Sigmoid colon (tissue), 7 donors: ENCODE measurements around the gene RARRES2. TPM values are rescaled to one million over a fixed set of nuclear protein-coding genes. Genes with fewer than 3 reads are reported as not detected.
"Not testable (repeated sequence)": the region's sequence is repeated elsewhere in the genome, so short reads cannot be mapped to it uniquely, and the experiment has no call there.

ENCODE experiments used
- DNase-seq: peaks from one replicate; pipeline ENCODE4 v3.0.0-alpha.2; 2019
- H3K27ac ChIP-seq, 4 donors: fragments of 200-600 bp; sonication (generic); one replicate each; pipeline ENCODE4 v1.5.1; 2016 to 2019; ENCODE audit warnings: mild to moderate bottlenecking in 1 of 4
- H3K27me3 ChIP-seq, 3 donors: fragments of 200-600 bp; sonication (generic); one replicate each; pipeline ENCODE4 v1.5.1; 2019; ENCODE audit warnings: mild to moderate bottlenecking in 1 of 3
- H3K36me3 ChIP-seq, 4 donors: fragments of 200-600 bp; sonication (generic); one replicate each; pipeline ENCODE4 v1.5.1; 2016 to 2019
- H3K4me1 ChIP-seq, 4 donors: fragments of 200-600 bp; sonication (generic); one replicate each; pipeline ENCODE4 v1.5.1; 2017 to 2019
- H3K4me3 ChIP-seq, 4 donors: fragments of 200-600 bp; sonication (generic); one replicate each; pipeline ENCODE4 v1.5.1; 2017 to 2019; ENCODE audit warnings: mild to moderate bottlenecking in 2 of 4, moderate library complexity in 1 of 4
- H3K9me3 ChIP-seq, 4 donors: fragments of 200-600 bp in 3 of 4; sonication (generic) in 3 of 4; one replicate each; pipeline versions ENCODE4 v1.5.1 to v1.6.1; 2013 to 2019
- EP300 ChIP-seq, 4 donors: sonication (generic); formaldehyde crosslinking; IDR thresholded peaks; one replicate each; pipeline ENCODE4 v1.6.1; 2017; ENCODE audit warnings: antibody characterized with exemption in 4 of 4
- POLR2A ChIP-seq, 2 donors: fragments of 450-650 bp; IDR thresholded peaks; one replicate each; pipeline ENCODE4 v1.6.1; 2016; ENCODE audit warnings: antibody characterized with exemption in 2 of 2, mild to moderate bottlenecking in 2 of 2, moderate library complexity in 2 of 2
- POLR2AphosphoS5 ChIP-seq, 4 donors: sonication (generic); formaldehyde crosslinking; IDR thresholded peaks; one replicate each; pipeline ENCODE4 v1.6.1; 2017; ENCODE audit warnings: antibody characterized with exemption in 4 of 4
- WGBS, 2 donors: extraction: QIAGEN DNeasy Blood & Tissue Kit; methylation state at CpG; one replicate each; pipeline ENCODE4 v1.1.7; 2013; 5-methylcytosine and 5-hydroxymethylcytosine counted together
- intact Hi-C: fragments of 100-400 bp; cut with DNase I; formaldehyde crosslinking; loops from one replicate; pipeline ENCODE4 v1.15.1; 2023
- polyA plus RNA-seq, 3 donors: library from polyadenylated mRNA; stranded (reverse); fragments of 200-250 nt; gene quantifications; one replicate each; pipeline ENCODE4 v1.2.3, GENCODE V29; 2013
- total RNA-seq, 4 donors: library from RNA; depleted of rRNA; stranded (reverse); fragments of >200 nt; gene quantifications; one replicate each; pipeline ENCODE4 v1.1.0, GENCODE V29; 2016
- TF ChIP-seq, protein P1 (sequence below), 4 experiments: fragments of 450-650 bp in 3 of 4; fragments of 200-600 bp in 1 of 4; IDR thresholded peaks; one replicate each; pipeline ENCODE4 v1.5.1; 2016 to 2019; ENCODE audit warnings: antibody characterized with exemption in 4 of 4, mild to moderate bottlenecking in 3 of 4, moderate library complexity in 2 of 4
- donor health status: healthy with polysubstance abuse.
- donor health status: Bipolar disorder and iron deficiency.
- donor health status: healthy.

Gene RARRES2
- total and polyA plus RNA-seq, 7 donors, result 28.9 to 447 (median 289) TPM

DNA sequence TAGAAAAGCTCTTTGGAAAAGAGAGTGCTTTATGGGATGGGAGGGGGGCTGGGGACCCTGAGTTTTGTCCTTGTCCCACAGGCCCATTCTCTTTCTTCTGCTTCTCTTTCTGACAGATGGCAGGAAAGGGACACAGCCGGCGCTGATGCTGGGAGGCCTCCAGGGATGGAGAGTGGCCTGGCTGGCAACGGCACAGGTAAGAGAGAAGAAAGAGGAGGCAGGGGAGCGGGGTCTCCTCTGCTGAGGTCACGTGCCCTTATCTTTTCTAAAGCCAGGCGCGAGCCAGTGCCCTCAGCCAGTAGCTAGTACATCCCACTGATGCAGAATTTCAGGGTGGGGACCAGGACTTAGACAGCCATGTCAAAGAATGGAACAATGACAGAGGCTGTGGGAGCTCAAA is 46.9 kb upstream of the RARRES2 start:
- no peak overlapping the region for H3K4me3 ChIP-seq
- no peaks in the 10 kb centered on the region for H3K27me3 ChIP-seq
- intact Hi-C loops, result loop anchor here (2.0 kb wide), 2 partner anchors 32 to 102 kb away; no protein-coding TSS in a partner anchor
- H3K4me1 ChIP-seq, result peaks cover 0 to 23% (median 20%) of the 10 kb centered on the region in 4 donors
- no peak for DNase-seq
- H3K9me3 ChIP-seq, result no peaks in the 10 kb centered on the region
- TF ChIP-seq, protein P1, sequence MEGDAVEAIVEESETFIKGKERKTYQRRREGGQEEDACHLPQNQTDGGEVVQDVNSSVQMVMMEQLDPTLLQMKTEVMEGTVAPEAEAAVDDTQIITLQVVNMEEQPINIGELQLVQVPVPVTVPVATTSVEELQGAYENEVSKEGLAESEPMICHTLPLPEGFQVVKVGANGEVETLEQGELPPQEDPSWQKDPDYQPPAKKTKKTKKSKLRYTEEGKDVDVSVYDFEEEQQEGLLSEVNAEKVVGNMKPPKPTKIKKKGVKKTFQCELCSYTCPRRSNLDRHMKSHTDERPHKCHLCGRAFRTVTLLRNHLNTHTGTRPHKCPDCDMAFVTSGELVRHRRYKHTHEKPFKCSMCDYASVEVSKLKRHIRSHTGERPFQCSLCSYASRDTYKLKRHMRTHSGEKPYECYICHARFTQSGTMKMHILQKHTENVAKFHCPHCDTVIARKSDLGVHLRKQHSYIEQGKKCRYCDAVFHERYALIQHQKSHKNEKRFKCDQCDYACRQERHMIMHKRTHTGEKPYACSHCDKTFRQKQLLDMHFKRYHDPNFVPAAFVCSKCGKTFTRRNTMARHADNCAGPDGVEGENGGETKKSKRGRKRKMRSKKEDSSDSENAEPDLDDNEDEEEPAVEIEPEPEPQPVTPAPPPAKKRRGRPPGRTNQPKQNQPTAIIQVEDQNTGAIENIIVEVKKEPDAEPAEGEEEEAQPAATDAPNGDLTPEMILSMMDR (IDR thresholded peaks at IDR 0.05), result no peak
- TF ChIP-seq POLR2AphosphoS5 (IDR thresholded peaks at IDR 0.05) (no peak), POLR2A (IDR thresholded peaks at IDR 0.05) (no peak), EP300 (IDR thresholded peaks at IDR 0.05) (no peak)
- H3K36me3 ChIP-seq, result no peaks in the 10 kb centered on the region
- peak overlapping the region; percentile 60 to 76 (median 67) for H3K27ac ChIP-seq
- WGBS, 2 donors, result 68 to 89% methylated on average over 7 of the region's 7 CpGs

DNA sequence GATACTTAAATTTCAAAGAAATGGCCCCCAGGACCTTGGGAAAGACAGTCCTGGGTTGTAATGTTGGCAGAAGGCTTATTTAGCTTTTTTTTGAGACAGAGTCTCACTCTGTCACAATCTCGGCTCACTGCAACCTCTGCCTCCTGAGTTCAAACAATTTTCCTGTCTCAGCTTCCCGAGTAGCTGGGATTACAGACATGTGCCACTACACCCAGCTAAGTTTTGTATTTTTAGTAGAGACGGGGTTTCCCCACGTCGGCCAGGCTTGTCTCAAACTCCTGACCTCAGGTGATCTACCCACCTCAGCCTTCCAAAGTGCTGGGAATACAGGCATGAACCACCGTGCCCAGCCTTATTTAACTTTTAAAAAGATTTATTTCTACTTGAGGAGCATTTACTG is 44.5 kb upstream of the RARRES2 start:
- H3K36me3 ChIP-seq, H3K9me3 ChIP-seq, H3K27me3 ChIP-seq, DNase-seq, H3K4me3 ChIP-seq, intact Hi-C loops: not testable (repeated sequence)
- H3K27ac ChIP-seq, result peak overlapping the region in 1 of 4 donors; percentile 35
- 27 to 63% methylated on average over 6 of the region's 6 CpGs for WGBS, 2 donors
- peaks cover 0 to 46% (median 29%) of the 10 kb centered on the region in 4 donors for H3K4me1 ChIP-seq

DNA sequence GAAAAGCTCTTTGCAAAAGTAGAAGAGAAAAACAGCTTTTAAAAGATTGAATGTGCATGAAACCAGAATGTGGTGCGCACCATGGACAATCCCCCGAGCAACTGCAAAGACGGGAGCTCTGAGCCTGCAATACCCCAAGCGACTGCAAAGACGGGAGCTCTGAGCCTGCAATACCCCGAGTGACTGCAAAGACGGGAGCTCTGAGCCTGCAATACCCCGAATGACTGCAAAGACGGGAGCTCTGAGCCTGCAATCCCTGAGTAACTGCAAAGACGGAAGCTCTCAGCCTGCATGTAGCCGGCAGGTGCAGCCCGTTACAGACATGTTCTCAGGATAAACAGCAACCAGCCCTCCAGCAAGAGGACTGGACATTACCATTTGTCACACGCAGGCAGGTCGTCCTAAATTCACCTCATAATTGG is 43.9 kb upstream of the RARRES2 start:
- H3K9me3 ChIP-seq, result no peaks in the 10 kb centered on the region
- no peak overlapping the region for H3K4me3 ChIP-seq
- no peaks in the 10 kb centered on the region for H3K36me3 ChIP-seq
- no peaks in the 10 kb centered on the region for H3K27me3 ChIP-seq
- peaks cover 0 to 52% (median 34%) of the 10 kb centered on the region in 4 donors for H3K4me1 ChIP-seq
- WGBS, 2 donors, result 23 to 68% methylated on average over 14 of the region's 14 CpGs
- peak overlapping the region in 2 of 4 donors; percentile 37 to 54 for H3K27ac ChIP-seq
- intact Hi-C loops, result no loop called here
- DNase-seq, result peak; percentile 56
- TF ChIP-seq POLR2AphosphoS5 (IDR thresholded peaks at IDR 0.05) (no peak), POLR2A (IDR thresholded peaks at IDR 0.05) (no peak), EP300 (IDR thresholded peaks at IDR 0.05) (no peak)
- TF ChIP-seq, protein P1 (IDR thresholded peaks at IDR 0.05), result no peak

DNA sequence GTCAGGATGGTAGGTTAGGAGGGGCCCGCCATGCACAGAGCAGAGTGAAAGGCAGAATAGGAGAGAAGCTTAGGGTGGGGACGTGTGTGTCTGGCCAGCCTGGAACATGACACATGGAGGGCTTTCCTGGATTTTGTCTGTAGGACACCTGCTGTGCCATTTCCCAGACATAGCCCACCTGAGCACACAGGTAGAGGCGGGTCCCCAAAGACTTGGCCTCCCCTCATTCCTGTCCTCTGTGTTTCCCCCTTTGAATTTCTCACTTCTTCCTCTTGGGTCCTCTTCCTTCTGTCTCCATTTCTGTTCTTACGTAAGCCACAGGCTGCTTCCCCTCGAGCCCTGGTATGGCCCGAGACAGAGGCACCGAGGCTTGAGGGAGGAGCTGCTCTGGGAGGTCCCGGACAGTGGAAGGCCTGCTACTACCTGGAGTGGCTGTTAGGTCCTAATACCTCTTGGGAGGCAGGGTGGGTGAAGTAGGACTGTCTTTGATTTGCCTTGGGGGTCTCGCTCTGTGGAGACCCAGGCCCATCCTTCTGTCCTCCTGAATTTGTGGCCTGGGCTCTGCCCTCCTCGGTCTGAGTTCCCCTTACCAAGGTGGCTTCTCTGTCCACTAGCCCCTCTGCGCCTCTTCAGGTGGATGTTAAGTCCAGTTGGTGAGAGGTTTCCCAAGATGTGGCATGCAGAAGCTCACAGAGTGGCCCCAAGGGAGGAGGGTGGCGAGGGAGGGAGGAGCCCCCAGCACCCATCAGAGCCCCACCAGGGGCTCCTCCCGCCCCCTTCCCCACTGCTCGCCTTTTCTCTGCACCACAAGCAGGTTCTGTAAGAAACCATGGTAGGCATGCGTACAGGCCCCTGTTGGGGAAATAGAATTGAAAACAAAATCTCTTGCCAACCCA is 43.2 kb upstream of the RARRES2 start:
- WGBS, 2 donors, result 41 to 74% methylated on average over 15 of the region's 15 CpGs
- intact Hi-C loops, result no loop called here
- H3K4me1 ChIP-seq, result peaks cover 0 to 58% (median 40%) of the 10 kb centered on the region in 4 donors
- H3K9me3 ChIP-seq, result no peaks in the 10 kb centered on the region
- H3K27me3 ChIP-seq, result no peaks in the 10 kb centered on the region
- H3K4me3 ChIP-seq, result no peak overlapping the region
- DNase-seq, result peak; percentile 60
- H3K36me3 ChIP-seq, result no peaks in the 10 kb centered on the region
- TF ChIP-seq, protein P1 (IDR thresholded peaks at IDR 0.05), result no peak
- TF ChIP-seq EP300 (IDR thresholded peaks at IDR 0.05) (no peak), POLR2A (IDR thresholded peaks at IDR 0.05) (no peak), POLR2AphosphoS5 (IDR thresholded peaks at IDR 0.05) (no peak)
- H3K27ac ChIP-seq, result peak overlapping the region; percentile 37 to 56 (median 50)

DNA sequence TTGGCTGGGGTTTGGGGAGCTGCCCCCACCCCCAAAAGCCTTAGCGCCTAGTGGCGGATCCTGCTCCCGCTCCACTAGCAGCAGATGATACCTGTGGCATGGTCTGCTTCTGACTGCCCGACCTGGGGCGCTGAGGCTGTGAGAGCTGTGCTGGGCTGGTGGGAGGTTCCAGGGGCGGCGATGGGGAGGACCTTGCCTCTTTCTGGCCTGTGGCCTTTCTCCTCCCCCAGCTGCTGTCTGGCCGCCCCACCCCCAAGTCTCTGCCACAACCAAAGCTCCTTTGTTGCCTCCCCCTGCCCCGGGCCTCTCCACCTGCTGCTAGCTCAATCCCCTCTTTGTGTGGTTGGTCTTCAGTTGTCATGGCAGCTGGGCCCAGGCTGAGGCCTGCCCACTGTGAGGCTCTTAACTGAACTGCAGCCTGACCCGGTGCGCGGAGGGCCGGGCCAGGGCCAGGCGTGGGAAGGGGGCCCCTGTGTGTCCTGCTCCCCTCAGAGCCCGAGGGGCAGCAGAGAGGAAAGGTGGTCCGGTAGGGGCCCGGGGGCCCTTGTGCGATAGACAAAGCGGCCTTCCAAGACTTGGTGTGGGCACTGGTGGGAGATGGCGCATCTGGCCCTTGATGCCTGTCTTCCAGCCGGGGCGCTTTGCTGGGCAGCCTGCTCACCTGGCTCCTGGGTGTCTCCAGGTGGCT is 42.4 kb upstream of the RARRES2 start:
- Histone ChIP-seq H3K27me3 (no peaks in the 10 kb centered on the region), H3K4me3 (no peak overlapping the region), H3K9me3 (no peaks in the 10 kb centered on the region), H3K36me3 (no peaks in the 10 kb centered on the region), H3K27ac (peak overlapping the region; percentile 37 to 56 (median 50)), H3K4me1 (peaks cover 0 to 58% (median 34%) of the 10 kb centered on the region in 4 donors)
- peak; percentile 83 for DNase-seq
- intact Hi-C loops, result no loop called here
- WGBS, 2 donors, result 20 to 64% methylated on average over 22 of the region's 22 CpGs
- TF ChIP-seq, protein P1 (IDR thresholded peaks at IDR 0.05), result no peak
- TF ChIP-seq POLR2A (IDR thresholded peaks at IDR 0.05), result peak in 1 of 2 donors; percentile 67
- no peak for TF ChIP-seq EP300 (IDR thresholded peaks at IDR 0.05)
- peak in 1 of 4 donors; percentile 11 for TF ChIP-seq POLR2AphosphoS5 (IDR thresholded peaks at IDR 0.05)
